SK-N-SH (cell line): ENCODE data around the gene SLC35G1. TPM values are rescaled to one million over a fixed set of nuclear protein-coding genes. Genes with fewer than 3 reads are reported as not detected.

Source experiments
- CTCF ChIA-PET: fragments of 300-600, 350-600 bp; formaldehyde crosslinking; extraction: SDS; loops from one replicate; lab custom pipeline; 2021; lab: Yijun Ruan, JAX
- POLR2A ChIA-PET: fragments of 350-600 bp; sonication (Branson Sonifier 250); formaldehyde crosslinking; extraction: SDS; loops from one replicate; lab custom pipeline; 2020; ENCODE audit warnings: antibody characterized with exemption, inconsistent platforms; lab: Yijun Ruan, JAX
- DNase-seq: peaks from one replicate; pipeline ENCODE4 v3.0.0; 2012
- H2AFZ ChIP-seq: fragments of 200-600 bp; sonication (generic); 2 replicates; pipeline ENCODE4 v1.8.1; 2016; ENCODE audit warnings: antibody characterized with exemption, mild to moderate bottlenecking, low read depth
- H3F3A ChIP-seq: fragments of 200-600 bp; sonication (generic); replicated peaks from 2 replicates; pipeline ENCODE3; 2016; ENCODE audit warnings: antibody characterized with exemption, mild to moderate bottlenecking; ENCODE audit not compliant: insufficient read depth
- H3K27ac ChIP-seq, 2 experiments: fragments of 200-500 bp in 1 of 2; fragments of 200-600 bp in 1 of 2; sonication (Bioruptor generic) in 1 of 2; sonication (generic), shearing (Covaris generic) in 1 of 2; 2 replicates each; pipeline versions ENCODE4 v1.5.1 to v1.6.1; 2014 to 2016; ENCODE audit warnings: low read depth in 2 of 2, inconsistent platforms in 1 of 2, low read length in 1 of 2, mild to moderate bottlenecking in 1 of 2, mixed read lengths in 1 of 2
- H3K27me3 ChIP-seq: fragments of 200-600 bp; sonication (generic), shearing (Covaris generic); 2 replicates; pipeline ENCODE4 v1.6.1; 2016; ENCODE audit warnings: mixed run types; ENCODE audit not compliant: insufficient read depth
- H3K36me3 ChIP-seq, 2 experiments: fragments of 200-500 bp in 1 of 2; fragments of 200-600 bp in 1 of 2; sonication (Bioruptor generic) in 1 of 2; sonication (generic) in 1 of 2; replicated peaks in 1 of 2; 2 replicates each; pipeline versions ENCODE3 to v1.5.1; 2014 to 2016; ENCODE audit warnings: low read length in 1 of 2, mild to moderate bottlenecking in 1 of 2; ENCODE audit not compliant: insufficient read depth in 2 of 2, control insufficient read depth in 1 of 2
- H3K4me1 ChIP-seq, 2 experiments: fragments of 200-500 bp in 1 of 2; fragments of 200-600 bp in 1 of 2; sonication (Bioruptor generic) in 1 of 2; sonication (generic), shearing (Covaris generic) in 1 of 2; 2 replicates each; pipeline versions ENCODE4 v1.5.1 to v1.6.1; 2014 to 2016; ENCODE audit warnings: low read depth in 1 of 2, low read length in 1 of 2, mixed run types in 1 of 2; ENCODE audit not compliant: insufficient read depth in 2 of 2, control insufficient read depth in 1 of 2
- H3K4me2 ChIP-seq: fragments of 200-600 bp; sonication (generic), shearing (Covaris generic); 2 replicates; pipeline ENCODE4 v1.6.1; 2017; ENCODE audit warnings: mixed run types
- H3K4me3 ChIP-seq, 2 experiments: fragments of 200-500 bp in 1 of 2; fragments of 200-600 bp in 1 of 2; sonication (Bioruptor generic) in 1 of 2; sonication (generic), shearing (Covaris generic) in 1 of 2; 2 replicates each; pipeline versions ENCODE4 v1.5.1 to v1.8.1; 2014 to 2016; ENCODE audit warnings: low read depth in 2 of 2, inconsistent platforms in 1 of 2, low read length in 1 of 2, mild to moderate bottlenecking in 1 of 2, mixed read lengths in 1 of 2, moderate library complexity in 1 of 2
- H3K79me2 ChIP-seq: fragments of 200-600 bp; sonication (generic); 2 replicates; pipeline ENCODE4 v1.8.1; 2017; ENCODE audit warnings: mild to moderate bottlenecking; ENCODE audit not compliant: insufficient read depth
- H3K9ac ChIP-seq: fragments of 200-600 bp; sonication (generic); 2 replicates; pipeline ENCODE4 v1.6.1; 2017; ENCODE audit warnings: mixed run types
- H3K9me2 ChIP-seq: fragments of 200-600 bp; sonication (generic); 2 replicates; pipeline ENCODE4 v1.6.1; 2017; ENCODE audit warnings: mixed run types
- H3K9me3 ChIP-seq: fragments of 200-600 bp; sonication (generic); 2 replicates; pipeline ENCODE4 v1.6.1; 2017; ENCODE audit warnings: mixed run types, mild to moderate bottlenecking, moderate library complexity
- H4K20me1 ChIP-seq: fragments of 200-600 bp; sonication (generic); 2 replicates; pipeline ENCODE4 v1.6.1; 2017; ENCODE audit warnings: mild to moderate bottlenecking, mixed run types; ENCODE audit not compliant: insufficient read depth
- ELF1 ChIP-seq: IDR thresholded peaks from 2 replicates; pipeline ENCODE4 v1.4.0; 2012
- EZH2phosphoT487 ChIP-seq: fragments of 200-600 bp; sonication (generic); IDR thresholded peaks from 2 replicates; pipeline ENCODE4 v1.6.1; 2017; ENCODE audit warnings: low read depth, mixed run types, mild to moderate bottlenecking, antibody characterized with exemption, moderate library complexity, borderline replicate concordance
- FOSL2 ChIP-seq: IDR thresholded peaks from 2 replicates; pipeline ENCODE4 v1.4.0; 2012; ENCODE audit warnings: low read depth, mild to moderate bottlenecking, moderate library complexity, borderline replicate concordance
- GABPA ChIP-seq: IDR thresholded peaks from 2 replicates; pipeline ENCODE4 v1.4.0; 2012; ENCODE audit warnings: low read depth, mild to moderate bottlenecking
- JUND ChIP-seq: IDR thresholded peaks from 2 replicates; pipeline ENCODE4 v1.4.0; 2012
- MAX ChIP-seq: IDR thresholded peaks from 2 replicates; pipeline ENCODE4 v1.4.0; 2012; ENCODE audit warnings: low read depth
- PBX3 ChIP-seq: IDR thresholded peaks from 2 replicates; pipeline ENCODE4; 2012
- POLR2AphosphoS5 ChIP-seq: IDR thresholded peaks from 2 replicates; pipeline ENCODE4 v1.6.1; 2012; ENCODE audit warnings: low read depth, low read length
- RAD21 ChIP-seq: IDR thresholded peaks from 2 replicates; pipeline ENCODE4 v1.6.1; 2012; ENCODE audit warnings: mild to moderate bottlenecking, low read length
- RFX5 ChIP-seq: IDR thresholded peaks from 2 replicates; pipeline ENCODE4 v1.6.1; 2012; ENCODE audit warnings: mild to moderate bottlenecking, improper control_type of control experiment, low read length
- RXRA ChIP-seq: IDR thresholded peaks from 2 replicates; pipeline ENCODE4 v1.4.0; 2012; ENCODE audit warnings: low read depth, mild to moderate bottlenecking, borderline replicate concordance
- SIN3A ChIP-seq: IDR thresholded peaks from 2 replicates; pipeline ENCODE4 v1.6.1; 2012; ENCODE audit warnings: low read depth, mild to moderate bottlenecking, low read length, moderate library complexity, borderline replicate concordance
- USF1 ChIP-seq: IDR thresholded peaks from 2 replicates; pipeline ENCODE4 v1.4.0; 2012; ENCODE audit warnings: low read depth, borderline replicate concordance
- WGBS: methylation state at CpG from one replicate; pipeline ENCODE4 v1.1.6; 2017; ENCODE audit warnings: low lambda C conversion rate; 5-methylcytosine and 5-hydroxymethylcytosine counted together
- polyA plus RNA-seq, 3 experiments: library from polyadenylated mRNA; depleted of rRNA; stranded (reverse); fragments of >200 nt; gene quantifications; 2 replicates each; pipeline ENCODE4 v1.2.3, GENCODE V29; 2012

The SLC35G1 gene
- polyA plus RNA-seq, 1 of the 3 experiments (the other 2 are of a cell fraction), result 5.1 TPM

- Histone ChIP-seq H3K79me2 (no peaks in the 10 kb centered on the region), H3K9me3 (no peaks in the 10 kb centered on the region), H3K4me1 (no peaks in the 10 kb centered on the region), H3K27me3 (no peaks in the 10 kb centered on the region), H3K9me2 (no peaks in the 10 kb centered on the region), H3K36me3 (peaks cover 4 to 21% of the 10 kb centered on the region in 2 experiments), H3K4me3 (no peak overlapping the region), H3F3A (no peaks in the 10 kb centered on the region), H3K9ac (no peak overlapping the region), H3K27ac (no peak overlapping the region), H4K20me1 (no peaks in the 10 kb centered on the region), H3K4me2 (no peak overlapping the region), H2AFZ (no peak overlapping the region)
- TF ChIP-seq GABPA, result no peak
- TF ChIP-seq EZH2phosphoT487, result no peak
- TF ChIP-seq ELF1, result no peak
- TF ChIP-seq FOSL2, result no peak
- TF ChIP-seq POLR2AphosphoS5, result no peak
- TF ChIP-seq RAD21, result no peak
- no peak for TF ChIP-seq USF1
- TF ChIP-seq PBX3, result no peak
- no peak for TF ChIP-seq SIN3A
- no peak for TF ChIP-seq MAX
- TF ChIP-seq RFX5, result no peak
- CTCF ChIA-PET, result interaction anchor here (0.7 to 6.7 kb wide), 5 partner anchors 10 to 538 kb away, joined by 3 to 23 read pairs (median 3); no protein-coding TSS in a partner anchor
- DNase-seq, result no peak
- POLR2A ChIA-PET, result no interaction called here
- 94% methylated on average over 5 of the region's 5 CpGs for WGBS
Observed at GRCh38 chr10:93907059-93907458, 13.3 kb downstream of the SLC35G1 start.

- H4K20me1 ChIP-seq, result no peaks in the 10 kb centered on the region
- CTCF ChIA-PET, result interaction anchor here (1.2 to 2.3 kb wide), 2 partner anchors 409 to 532 kb away, joined by 3 to 12 read pairs; no protein-coding TSS in a partner anchor
- H3K27ac ChIP-seq, result no peak overlapping the region
- no peaks in the 10 kb centered on the region for H3K27me3 ChIP-seq
- H3K9ac ChIP-seq, result no peak overlapping the region
- H3K9me2 ChIP-seq, result no peaks in the 10 kb centered on the region
- TF ChIP-seq RXRA (no peak), JUND (no peak)
- TF ChIP-seq, all 33 proteins: peak for 0
- H3K4me2 ChIP-seq, result no peak overlapping the region
- no peaks in the 10 kb centered on the region for H3K9me3 ChIP-seq
- no peaks in the 10 kb centered on the region for H3F3A ChIP-seq
- POLR2A ChIA-PET, result no interaction called here
- H2AFZ ChIP-seq, result no peak overlapping the region
- H3K79me2 ChIP-seq, result no peaks in the 10 kb centered on the region
- peaks cover 0 to 22% of the 10 kb centered on the region in 2 experiments for H3K36me3 ChIP-seq
- no peak overlapping the region for H3K4me3 ChIP-seq
- 93% methylated on average over 6 of the region's 6 CpGs for WGBS
- H3K4me1 ChIP-seq, result peaks cover 0 to under 1% of the 10 kb centered on the region in 2 experiments; a peak in 1 of 4 replicates
- DNase-seq, result no peak
Observed at GRCh38 chr10:93911866-93912265, 18.1 kb downstream of the SLC35G1 start.
